ENCODE measurements around the gene CCR9. TPM values are rescaled to one million over a fixed set of nuclear protein-coding genes. Genes with fewer than 3 reads are reported as not detected.

CCR9 gene
- polyA plus RNA-seq, 1 donor from 2014 or later: not detected

- no peak overlapping the region for H2AFZ ChIP-seq (ENCODE audit: low read depth, low read length)
- TF ChIP-seq CTCF (IDR thresholded peaks at IDR 0.05; ENCODE audit: poor library complexity, severe bottlenecking) (peak; percentile 39), EZH2 (IDR thresholded peaks at IDR 0.05; ENCODE audit: borderline replicate concordance, insufficient read depth, low read length, poor library complexity, severe bottlenecking) (no peak), SMC3 (conservative IDR thresholded peaks at IDR 0.05; ENCODE audit: poor library complexity) (peak; percentile 18)
- H3F3A ChIP-seq (ENCODE audit: insufficient read depth, low read length, poor library complexity, severe bottlenecking): no peaks in the 10 kb centered on the region
- no peak overlapping the region for H3K4me2 ChIP-seq (ENCODE audit: low read length)
- H3K36me3 ChIP-seq (ENCODE audit: insufficient read depth, low read length): no peaks in the 10 kb centered on the region
- H3K9me3 ChIP-seq (ENCODE audit: low read length): no peaks in the 10 kb centered on the region
- H3K27me3 ChIP-seq (ENCODE audit: insufficient read depth, low read depth, low read length): no peaks in the 10 kb centered on the region
- no peak overlapping the region for H3K27ac ChIP-seq (ENCODE audit: low read length)
- no peak overlapping the region for H3K4me3 ChIP-seq (ENCODE audit: low read length)
- no peaks in the 10 kb centered on the region for H3K79me2 ChIP-seq (replicated peaks; ENCODE audit: insufficient read depth, low read length)
- H4K20me1 ChIP-seq (ENCODE audit: insufficient read depth): no peaks in the 10 kb centered on the region
- no peak overlapping the region for H3K9ac ChIP-seq (ENCODE audit: low read length)
- no peaks in the 10 kb centered on the region for H3K9me2 ChIP-seq (ENCODE audit: insufficient read depth, low read length)
These were observed 42.8 kb downstream of the CCR9 start for GRCh38 chr3:45929042-45929679.

GRCh38 chr3:45931496-45931895 is 45.2 kb downstream of the CCR9 start:
- Histone ChIP-seq H3K9me3 (ENCODE audit: low read length) (no peaks in the 10 kb centered on the region), H4K20me1 (ENCODE audit: insufficient read depth) (no peaks in the 10 kb centered on the region), H3F3A (ENCODE audit: insufficient read depth, low read length, poor library complexity, severe bottlenecking) (no peaks in the 10 kb centered on the region), H3K27ac (ENCODE audit: low read length) (no peak overlapping the region), H3K27me3 (ENCODE audit: insufficient read depth, low read depth, low read length) (no peaks in the 10 kb centered on the region), H3K9ac (ENCODE audit: low read length) (no peak overlapping the region), H3K9me2 (ENCODE audit: insufficient read depth, low read length) (no peaks in the 10 kb centered on the region), H3K4me3 (ENCODE audit: low read length) (no peak overlapping the region), H2AFZ (ENCODE audit: low read depth, low read length) (no peak overlapping the region), H3K36me3 (ENCODE audit: insufficient read depth, low read length) (no peaks in the 10 kb centered on the region), H3K79me2 (replicated peaks; ENCODE audit: insufficient read depth, low read length) (no peaks in the 10 kb centered on the region), H3K4me2 (ENCODE audit: low read length) (no peak overlapping the region)
- TF ChIP-seq EZH2 (IDR thresholded peaks at IDR 0.05; ENCODE audit: borderline replicate concordance, insufficient read depth, low read length, poor library complexity, severe bottlenecking): no peak
- TF ChIP-seq EP300 (conservative IDR thresholded peaks at IDR 0.05; ENCODE audit: poor library complexity, severe bottlenecking): no peak
- TF ChIP-seq MXI1 (conservative IDR thresholded peaks at IDR 0.05; ENCODE audit: poor library complexity, severe bottlenecking): no peak
- no peak for TF ChIP-seq SMC3 (conservative IDR thresholded peaks at IDR 0.05; ENCODE audit: poor library complexity)
- TF ChIP-seq POLR2AphosphoS5 (IDR thresholded peaks at IDR 0.05): no peak
- TF ChIP-seq CTCF (IDR thresholded peaks at IDR 0.05; ENCODE audit: poor library complexity, severe bottlenecking): no peak
- no peak for TF ChIP-seq REST (IDR thresholded peaks at IDR 0.05; ENCODE audit: borderline replicate concordance)
- TF ChIP-seq RAD21 (conservative IDR thresholded peaks at IDR 0.05): no peak
- TF ChIP-seq TAF1 (IDR thresholded peaks at IDR 0.05; ENCODE audit: low read depth): no peak
